Measurements from ENCODE around the gene C1QTNF6. TPM values are rescaled to one million over a fixed set of nuclear protein-coding genes. Genes with fewer than 3 reads are reported as not detected.
A peak's percentile ranks its signal among the peaks of the same experiment; 100 is the strongest.

C1QTNF6 gene
- total and polyA plus RNA-seq, 2 experiments from 2014 or later = 1.7 to 2.3 TPM

- Histone ChIP-seq H3K79me2 (replicated peaks; ENCODE audit: insufficient read depth) (no peaks in the 10 kb centered on the region), H3K4me3 (no peak overlapping the region), H3K27me3 (ENCODE audit: insufficient read depth) (no peaks in the 10 kb centered on the region), H3F3A (replicated peaks; ENCODE audit: low read depth) (0 out of 2 replicates have a peak, but pooled peaks cover 2% of the 10 kb centered on the region), H4K20me1 (replicated peaks; ENCODE audit: insufficient read depth) (no peaks in the 10 kb centered on the region), H3K9me2 (ENCODE audit: insufficient read depth) (no peaks in the 10 kb centered on the region), H3K4me1 (ENCODE audit: insufficient read depth) (peaks cover 10% of the 10 kb centered on the region), H2AFZ (no peak overlapping the region), H3K36me3 (ENCODE audit: insufficient read depth) (no peaks in the 10 kb centered on the region), H3K27ac (ENCODE audit: low read depth) (no peak overlapping the region), H3K4me2 (no peak overlapping the region)
- Mint-ChIP-seq H3K27me3 (ENCODE audit: insufficient read depth, low read depth, poor library complexity) (peaks cover 12% of the 10 kb centered on the region), H3K4me1 (peaks cover 19% of the 10 kb centered on the region), H3K27ac (no peak overlapping the region), H3K36me3 (ENCODE audit: low read depth) (no peaks in the 10 kb centered on the region; the same call in 1 of the 3 replicates), H3K9me3 (no peaks in the 10 kb centered on the region; the same call in 2 of the 3 replicates), H3K4me3 (no peak overlapping the region)
- TF ChIP-seq STAT1 (IDR thresholded peaks at IDR 0.05; ENCODE audit: unreplicated experiment) (no peak), NANOG (IDR thresholded peaks at IDR 0.05; ENCODE audit: borderline replicate concordance) (no peak), EZH2phosphoT487 (IDR thresholded peaks at IDR 0.05; ENCODE audit: unreplicated experiment) (no peak), REST (IDR thresholded peaks at IDR 0.05; ENCODE audit: unreplicated experiment) (no peak), ETS1 (IDR thresholded peaks at IDR 0.05) (no peak), CTCF (conservative IDR thresholded peaks at IDR 0.05; ENCODE audit: low read depth in 2 of 2) (peak in 1 of 2 experiments; percentile 57; a peak in 2 of 4 replicates)
- peak; percentile 51 for DNase-seq (ENCODE audit: low spot score)
- ATAC-seq = peak; percentile 41
Observed at GRCh38 chr22:37182101-37182948, 5.7 kb downstream of the C1QTNF6 start.

GRCh38 chr22:37181681-37182080 is 6.4 kb downstream of the C1QTNF6 start:
- H3K27me3 ChIP-seq (ENCODE audit: insufficient read depth) = no peaks in the 10 kb centered on the region
- H3K36me3 ChIP-seq (ENCODE audit: insufficient read depth) = no peaks in the 10 kb centered on the region
- H2AFZ ChIP-seq = no peak overlapping the region
- H3K4me3 ChIP-seq = no peak overlapping the region
- no peaks in the 10 kb centered on the region for H3K9me2 ChIP-seq (ENCODE audit: insufficient read depth)
- Mint-ChIP-seq H3K27me3 (ENCODE audit: insufficient read depth, low read depth, poor library complexity) (peaks cover 12% of the 10 kb centered on the region), H3K27ac (no peak overlapping the region), H3K9me3 (no peaks in the 10 kb centered on the region; the same call in 2 of the 3 replicates), H3K4me1 (peaks cover 16% of the 10 kb centered on the region), H3K36me3 (ENCODE audit: low read depth) (no peaks in the 10 kb centered on the region; the same call in 1 of the 3 replicates), H3K4me3 (no peak overlapping the region)
- no peaks in the 10 kb centered on the region for H3K79me2 ChIP-seq (replicated peaks; ENCODE audit: insufficient read depth)
- ATAC-seq = no peak
- no peaks in the 10 kb centered on the region for H3F3A ChIP-seq (replicated peaks; ENCODE audit: low read depth)
- no peak overlapping the region for H3K4me2 ChIP-seq
- peaks cover 3% of the 10 kb centered on the region; the same call in 1 of the 2 replicates for H3K4me1 ChIP-seq (ENCODE audit: insufficient read depth)
- H4K20me1 ChIP-seq (replicated peaks; ENCODE audit: insufficient read depth) = no peaks in the 10 kb centered on the region
- H3K27ac ChIP-seq (ENCODE audit: low read depth) = no peak overlapping the region
- DNase-seq (ENCODE audit: low spot score) = no peak
- TF ChIP-seq STAT1 (IDR thresholded peaks at IDR 0.05; ENCODE audit: unreplicated experiment) (no peak), POLR2AphosphoS5 (IDR thresholded peaks at IDR 0.05; ENCODE audit: low read depth) (no peak), JUNB (IDR thresholded peaks at IDR 0.05; ENCODE audit: unreplicated experiment) (no peak), REST (IDR thresholded peaks at IDR 0.05; ENCODE audit: unreplicated experiment) (no peak), EZH2phosphoT487 (IDR thresholded peaks at IDR 0.05; ENCODE audit: unreplicated experiment) (no peak), CTCF (conservative IDR thresholded peaks at IDR 0.05; ENCODE audit: low read depth in 2 of 2) (no peak), CREB1 (CRISPR knock-in tag; IDR thresholded peaks at IDR 0.05; ENCODE audit: low read depth) (no peak)
